HG02973 (cell line): ENCODE measurements around the gene UBE4B.
"Not testable (repeated sequence)": the region's sequence is repeated elsewhere in the genome, so short reads cannot be mapped to it uniquely, and the experiment has no call there.

ENCODE experiments used
- ATAC-seq: cut with Tn5 transposase; IDR thresholded peaks from one replicate; pipeline ENCODE4 v1.9.1; 2021; ENCODE audit warnings: moderate library complexity; ENCODE audit not compliant: unreplicated experiment

UBE4B gene

DNA sequence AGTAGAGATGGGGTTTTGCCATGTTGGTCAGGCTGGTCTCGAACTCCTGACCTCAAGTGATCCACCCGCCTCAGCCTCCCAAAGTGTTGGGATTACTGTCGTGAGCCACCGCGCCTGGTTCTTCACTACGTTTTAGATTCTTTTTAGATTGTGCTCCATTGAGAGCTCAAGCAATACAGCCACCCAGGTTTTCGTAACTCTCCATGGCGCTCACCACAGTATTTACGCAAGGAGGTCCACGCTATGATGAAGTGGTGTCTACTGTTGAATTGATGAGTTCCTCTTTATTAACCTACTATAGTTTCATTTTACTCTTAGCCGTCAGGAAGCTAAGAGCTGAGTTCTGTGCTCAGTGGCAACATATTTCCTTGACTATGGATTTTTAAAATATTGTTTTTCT, 175.8 kb downstream of the UBE4B start:
- no peak for ATAC-seq

- no peak for ATAC-seq
Observed at GRCh38 chr1:10209590-10209904, 176.8 kb downstream of the UBE4B start.

GRCh38 chr1:10209905-10210810, 177.4 kb downstream of the UBE4B start, which contains the start of gene KIF1B:
Gene KIF1B (plus strand): TSS chr1:10210570. CDS start chr1:10232329, 21,759 bp downstream.
- peak; percentile 94 for ATAC-seq

- peak; percentile 13 for ATAC-seq
Observed at GRCh38 chr1:10210841-10211804, 178.4 kb downstream of the UBE4B start.

- no peak for ATAC-seq
Observed at GRCh38 chr1:10211805-10212410, 179.2 kb downstream of the UBE4B start.

DNA sequence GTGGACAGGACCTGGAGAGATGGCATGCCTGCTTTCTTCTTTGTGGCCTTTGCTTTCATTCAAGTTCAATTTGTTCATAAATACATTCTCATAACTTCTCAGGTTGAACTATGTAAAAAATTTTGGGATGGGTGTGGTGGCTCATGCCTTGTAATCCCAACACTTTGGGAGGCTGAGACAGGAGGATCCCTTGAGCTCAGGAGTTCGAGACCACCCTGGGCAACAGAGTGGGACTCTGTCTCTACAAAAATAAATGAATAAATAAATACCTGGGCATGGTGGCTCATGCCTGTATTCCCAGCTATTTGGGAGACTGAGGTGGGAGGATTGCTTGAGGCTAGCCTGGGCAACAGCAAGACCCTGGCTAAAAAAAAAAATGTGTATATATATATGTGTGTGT, 179.7 kb downstream of the UBE4B start:
- no peak for ATAC-seq

DNA sequence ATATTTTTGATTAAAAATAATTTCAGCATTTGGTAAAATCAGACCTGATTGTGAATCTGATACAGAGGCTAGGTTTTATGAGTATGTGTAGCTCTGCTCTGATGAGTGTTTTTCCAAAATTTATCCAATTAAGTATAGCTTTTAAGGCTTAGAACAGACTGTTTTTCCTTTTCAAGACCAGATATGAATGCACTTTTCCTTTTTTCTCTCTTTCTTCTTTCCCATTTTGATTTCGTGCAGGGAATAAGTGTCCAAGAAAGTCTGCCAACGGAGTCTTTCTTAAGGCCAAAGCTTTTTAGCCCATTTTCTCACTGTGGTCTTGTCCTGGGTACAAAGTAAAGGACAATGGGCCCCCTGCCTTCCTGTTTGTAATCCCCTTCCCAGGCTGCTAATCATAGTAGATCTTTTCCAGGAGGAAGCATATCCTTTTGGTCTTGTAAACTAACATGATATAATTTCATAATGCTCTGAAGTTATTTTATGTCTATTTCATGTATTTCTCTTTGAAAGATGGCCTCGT, 180.5 kb downstream of the UBE4B start:
- ATAC-seq: no peak

DNA sequence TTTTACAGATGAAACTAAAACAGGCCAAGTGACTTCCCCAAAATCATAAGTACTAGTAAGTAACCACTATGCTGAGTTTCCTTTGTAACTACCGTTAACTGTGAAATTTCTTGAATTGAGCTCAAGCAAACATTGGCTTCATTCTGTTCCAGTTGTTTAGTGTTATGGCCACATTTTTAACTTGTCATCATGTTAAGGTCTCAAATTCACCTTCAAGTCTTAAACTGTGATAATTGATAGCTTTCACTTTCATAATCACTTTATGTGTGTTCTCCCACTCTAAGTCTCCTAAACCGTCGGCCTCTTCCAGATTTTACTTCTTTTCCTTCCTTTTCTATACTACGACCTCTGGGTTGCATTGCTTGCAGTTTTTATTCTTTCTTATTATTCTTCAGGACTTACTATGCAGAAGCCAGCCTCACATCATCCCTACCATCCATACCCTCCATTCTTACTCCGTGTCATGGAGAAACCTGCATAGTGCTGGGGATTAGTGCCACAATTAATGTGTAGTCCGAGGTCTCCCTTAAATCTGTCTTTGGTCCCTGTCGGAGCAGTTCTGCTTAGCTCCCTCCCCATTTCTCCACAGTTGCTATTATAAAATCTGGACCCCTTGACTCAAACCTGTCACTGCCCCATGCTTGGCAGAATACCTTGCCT, 183.5 kb downstream of the UBE4B start:
- ATAC-seq: no peak

- no peak for ATAC-seq
Observed at GRCh38 chr1:10217748-10218441, 185.1 kb downstream of the UBE4B start.

- no peak for ATAC-seq
Observed at GRCh38 chr1:10220200-10220599, 187.4 kb downstream of the UBE4B start.

- ATAC-seq: not testable (repeated sequence)
Observed at GRCh38 chr1:10220657-10221056, 187.9 kb downstream of the UBE4B start.

- no peak for ATAC-seq
Observed at GRCh38 chr1:10225573-10225972, 192.8 kb downstream of the UBE4B start.

- no peak for ATAC-seq
Observed at GRCh38 chr1:10228528-10228927, 195.8 kb downstream of the UBE4B start.

DNA sequence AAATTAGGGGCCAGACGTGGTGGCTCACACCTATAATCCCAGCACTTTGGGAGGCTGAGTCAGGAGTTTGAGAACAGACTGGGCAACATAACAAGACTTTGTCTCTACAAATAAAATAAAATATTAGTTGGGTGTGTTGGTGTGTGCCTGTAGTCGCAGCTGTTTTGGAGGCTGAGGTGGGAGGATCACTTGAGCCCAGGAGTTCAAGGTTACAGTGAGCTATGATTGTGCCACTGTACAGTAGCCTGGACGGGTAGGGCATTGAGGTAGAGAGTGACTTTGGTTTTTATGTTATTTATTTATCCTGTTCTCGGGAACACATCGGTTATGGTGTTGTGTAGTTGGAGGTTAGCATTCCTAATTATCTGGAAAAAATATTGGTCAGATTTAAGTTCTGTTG, 197.1 kb downstream of the UBE4B start:
- no peak for ATAC-seq
